ENCODE data around the gene SNRPB.
"Not testable (repeated sequence)": the region's sequence is repeated elsewhere in the genome, so short reads cannot be mapped to it uniquely, and the experiment has no call there.

The SNRPB gene

DNA sequence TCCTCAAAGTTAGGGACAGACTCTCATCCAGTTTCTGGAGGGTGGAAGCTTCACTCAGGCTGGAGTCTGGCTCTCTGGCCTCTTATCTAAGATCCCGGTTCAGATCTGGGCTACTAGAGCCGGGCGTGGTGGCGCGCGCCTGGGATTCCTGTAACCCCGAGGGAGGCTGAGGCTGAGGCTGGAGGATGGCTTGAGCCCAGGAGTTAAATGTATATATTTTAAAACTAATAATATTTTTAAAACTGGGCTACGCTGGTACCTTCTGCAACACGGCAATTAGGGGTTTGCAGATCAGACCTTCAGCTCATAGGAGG lies 38.8 kb upstream of the SNRPB start:
- H3K27ac ChIP-seq = peak overlapping the region; percentile 71 to 89
- DNase-seq (ENCODE audit: low spot score) = no peak

DNA sequence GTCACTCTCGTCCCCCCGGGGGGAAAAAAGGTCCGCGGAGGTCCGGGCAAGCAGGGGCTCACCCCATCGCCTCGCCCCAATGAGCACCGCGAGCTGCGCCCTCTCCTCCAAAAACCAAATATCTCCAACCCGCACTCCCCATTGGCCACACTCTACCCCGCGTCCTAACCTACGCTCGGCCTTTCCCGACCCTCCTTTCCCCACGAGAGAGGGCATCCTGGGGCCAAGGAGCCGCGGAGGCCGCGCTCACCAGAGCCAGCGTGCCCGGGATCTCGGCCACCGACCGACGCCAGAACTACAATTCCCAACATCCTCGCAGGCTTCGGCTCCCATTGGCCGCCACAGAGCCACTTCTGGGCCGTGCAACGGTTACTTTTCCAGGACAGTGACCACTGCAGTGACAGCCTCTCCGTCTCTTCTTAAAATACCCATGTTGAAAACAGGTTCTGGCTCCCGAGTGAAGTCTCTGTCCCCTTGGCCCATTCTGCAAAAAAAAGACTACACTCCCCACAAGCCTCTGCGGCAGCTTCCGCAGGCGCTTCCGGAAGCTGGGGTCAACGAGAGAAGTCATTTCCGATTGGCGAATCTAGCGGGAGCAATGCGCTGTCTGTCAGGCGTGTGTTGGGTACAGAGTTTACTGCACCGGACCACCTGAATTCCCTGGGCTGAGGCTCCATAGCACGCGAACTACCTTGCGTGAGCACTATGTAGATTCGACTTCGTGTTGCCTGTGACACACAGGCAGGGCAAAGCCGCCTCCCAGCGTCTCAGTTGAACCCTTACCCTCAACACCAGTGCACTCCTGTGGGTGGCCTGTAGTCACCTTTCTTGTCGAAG lies 38.3 kb upstream of the SNRPB start, which contains the start of gene ZNF343:
ZNF343 (minus strand) TSS at position 285 of the 837 bp plus-strand sequence. CDS start 15,020 bp downstream, outside the sequence.
- TF ChIP-seq, protein P1, sequence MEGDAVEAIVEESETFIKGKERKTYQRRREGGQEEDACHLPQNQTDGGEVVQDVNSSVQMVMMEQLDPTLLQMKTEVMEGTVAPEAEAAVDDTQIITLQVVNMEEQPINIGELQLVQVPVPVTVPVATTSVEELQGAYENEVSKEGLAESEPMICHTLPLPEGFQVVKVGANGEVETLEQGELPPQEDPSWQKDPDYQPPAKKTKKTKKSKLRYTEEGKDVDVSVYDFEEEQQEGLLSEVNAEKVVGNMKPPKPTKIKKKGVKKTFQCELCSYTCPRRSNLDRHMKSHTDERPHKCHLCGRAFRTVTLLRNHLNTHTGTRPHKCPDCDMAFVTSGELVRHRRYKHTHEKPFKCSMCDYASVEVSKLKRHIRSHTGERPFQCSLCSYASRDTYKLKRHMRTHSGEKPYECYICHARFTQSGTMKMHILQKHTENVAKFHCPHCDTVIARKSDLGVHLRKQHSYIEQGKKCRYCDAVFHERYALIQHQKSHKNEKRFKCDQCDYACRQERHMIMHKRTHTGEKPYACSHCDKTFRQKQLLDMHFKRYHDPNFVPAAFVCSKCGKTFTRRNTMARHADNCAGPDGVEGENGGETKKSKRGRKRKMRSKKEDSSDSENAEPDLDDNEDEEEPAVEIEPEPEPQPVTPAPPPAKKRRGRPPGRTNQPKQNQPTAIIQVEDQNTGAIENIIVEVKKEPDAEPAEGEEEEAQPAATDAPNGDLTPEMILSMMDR (IDR thresholded peaks at IDR 0.05) = no peak
- Histone ChIP-seq H3K27ac (peak within 1 kb of the TSS; percentile 71 to 89), H3K4me3 (peak within 1 kb of the TSS; percentile 96)
- DNase-seq (ENCODE audit: low spot score) = peak; percentile 87

More for the DNA sequence above, 38.8 kb upstream of the SNRPB start:
- TF ChIP-seq, protein P1 (IDR thresholded peaks at IDR 0.05) = no peak
- H3K4me3 ChIP-seq = peak overlapping the region; percentile 96

DNA sequence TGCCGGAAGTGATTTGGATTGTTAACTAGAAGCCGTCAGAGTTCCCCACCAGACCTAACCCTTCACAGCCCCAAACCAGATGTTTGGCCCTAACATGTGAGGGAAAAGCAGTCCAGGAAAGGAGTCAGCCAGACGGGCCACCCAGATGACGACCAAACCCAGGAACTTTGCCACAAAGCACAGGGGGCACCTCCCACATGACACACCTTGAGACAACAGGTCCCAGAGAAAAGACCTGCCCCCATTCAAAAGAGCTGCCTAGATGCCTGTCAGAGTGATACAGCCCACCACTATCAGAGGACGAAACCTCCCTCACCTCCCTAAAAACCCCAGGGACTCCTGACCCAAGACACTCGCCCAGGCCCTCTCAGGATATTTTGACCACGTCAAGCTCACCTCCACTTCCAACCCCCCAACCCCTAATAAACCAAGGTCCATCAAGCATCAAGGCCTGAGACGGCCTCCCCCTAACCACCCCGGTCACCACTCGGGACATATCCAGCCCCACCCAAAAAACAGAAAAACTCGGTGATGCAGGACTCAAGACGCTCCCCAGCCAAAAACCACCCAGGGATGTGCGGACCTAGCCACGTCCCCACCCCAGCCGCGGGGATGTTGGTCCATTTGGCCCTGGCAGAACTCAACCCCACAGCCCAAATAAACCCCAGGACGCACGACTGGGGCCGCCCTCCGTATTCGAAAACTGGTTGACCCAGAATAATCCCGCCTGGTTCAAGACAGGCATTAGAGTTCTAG lies 37.5 kb upstream of the SNRPB start:
- no peak for DNase-seq (ENCODE audit: low spot score)
- Histone ChIP-seq H3K4me3 (peak overlapping the region; percentile 96), H3K27ac (peak overlapping the region; percentile 71 to 89)
- TF ChIP-seq, protein P1 (IDR thresholded peaks at IDR 0.05) = no peak

DNA sequence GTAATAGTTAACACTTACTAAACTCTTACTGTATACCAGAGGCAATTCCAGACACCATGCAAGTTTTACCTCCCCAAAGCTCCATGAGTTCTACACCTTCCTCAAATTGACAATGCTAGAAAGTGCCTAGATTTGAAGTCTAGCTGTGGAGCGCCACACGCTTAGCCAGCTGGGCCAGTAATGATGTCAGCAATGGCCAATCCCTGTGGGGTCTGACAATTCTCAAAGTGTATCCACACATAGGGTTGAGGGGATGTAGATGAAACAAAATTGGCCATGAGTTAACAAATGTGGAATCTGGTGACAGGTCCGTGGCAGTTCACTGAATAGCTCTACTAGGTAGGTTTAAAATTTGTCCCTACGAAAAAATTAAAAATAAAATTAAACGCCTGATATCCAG lies 36.9 kb upstream of the SNRPB start:
- peak overlapping the region; percentile 96 for H3K4me3 ChIP-seq
- no peak for DNase-seq (ENCODE audit: low spot score)
- TF ChIP-seq, protein P1 (IDR thresholded peaks at IDR 0.05) = no peak
- no peak overlapping the region for H3K27ac ChIP-seq

DNA sequence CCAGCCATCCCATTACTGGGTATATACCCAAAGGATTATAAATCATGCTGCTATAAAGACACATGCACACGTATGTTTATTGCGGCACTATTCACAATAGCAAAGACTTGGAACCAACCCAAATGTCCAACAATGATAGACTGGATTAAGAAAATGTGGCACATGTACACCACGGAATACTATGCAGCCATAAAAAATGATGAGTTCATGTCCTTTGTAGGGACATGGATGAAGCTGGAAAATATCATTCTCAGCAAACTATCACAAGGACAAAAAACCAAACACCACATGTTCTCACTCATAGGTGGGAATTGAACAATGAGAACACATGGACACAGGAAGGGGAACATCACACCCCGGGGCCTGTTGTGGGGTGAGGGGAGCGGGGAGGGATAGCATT lies 35.8 kb upstream of the SNRPB start:
- H3K4me3 ChIP-seq; DNase-seq (ENCODE audit: low spot score); H3K27ac ChIP-seq: not testable (repeated sequence)

DNA sequence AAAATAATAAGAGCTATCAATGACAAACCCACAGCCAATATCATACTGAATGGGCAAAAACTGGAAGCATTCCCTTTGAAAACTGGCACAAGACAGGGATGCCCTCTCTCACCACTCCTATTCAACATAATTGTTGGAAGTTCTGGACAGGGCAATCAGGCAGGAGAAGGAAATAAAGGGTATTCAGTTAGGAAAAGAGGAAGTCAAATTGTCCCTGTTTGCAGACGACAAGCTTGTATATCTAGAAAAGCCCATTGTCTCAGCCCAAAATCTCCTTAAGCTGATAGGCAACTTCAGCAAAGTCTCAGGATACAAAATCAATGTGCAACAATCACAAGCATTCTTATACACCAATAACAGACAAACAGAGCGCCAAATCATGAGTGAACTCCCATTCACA lies 34.2 kb upstream of the SNRPB start:
- DNase-seq (ENCODE audit: low spot score); H3K4me3 ChIP-seq; H3K27ac ChIP-seq: not testable (repeated sequence)

DNA sequence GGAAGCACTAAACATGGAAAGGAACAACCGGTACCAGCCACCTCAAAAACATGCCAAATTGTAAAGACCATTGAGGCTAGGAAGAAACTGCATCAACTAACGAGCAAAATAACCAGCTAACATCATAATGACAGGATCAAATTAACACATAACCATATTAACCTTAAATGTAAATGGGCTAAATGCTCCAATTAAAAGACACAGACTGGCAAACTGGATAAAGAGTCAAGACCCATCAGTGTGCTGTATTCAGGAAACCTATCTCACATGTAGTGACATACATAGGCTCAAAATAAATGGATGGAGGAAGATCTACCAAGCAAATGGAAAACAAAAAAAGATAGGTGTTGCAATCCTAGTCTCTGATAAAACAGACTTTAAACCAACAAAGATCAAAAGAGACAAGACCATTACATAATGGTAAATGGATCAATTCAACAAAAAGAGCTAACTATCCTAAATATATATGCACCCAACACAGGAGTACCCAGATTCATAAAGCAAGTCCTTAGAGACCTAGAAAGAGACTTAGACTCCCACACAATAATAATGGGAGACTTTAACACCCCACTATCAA lies 32.3 kb upstream of the SNRPB start:
- H3K27ac ChIP-seq; DNase-seq (ENCODE audit: low spot score); H3K4me3 ChIP-seq: not testable (repeated sequence)

DNA sequence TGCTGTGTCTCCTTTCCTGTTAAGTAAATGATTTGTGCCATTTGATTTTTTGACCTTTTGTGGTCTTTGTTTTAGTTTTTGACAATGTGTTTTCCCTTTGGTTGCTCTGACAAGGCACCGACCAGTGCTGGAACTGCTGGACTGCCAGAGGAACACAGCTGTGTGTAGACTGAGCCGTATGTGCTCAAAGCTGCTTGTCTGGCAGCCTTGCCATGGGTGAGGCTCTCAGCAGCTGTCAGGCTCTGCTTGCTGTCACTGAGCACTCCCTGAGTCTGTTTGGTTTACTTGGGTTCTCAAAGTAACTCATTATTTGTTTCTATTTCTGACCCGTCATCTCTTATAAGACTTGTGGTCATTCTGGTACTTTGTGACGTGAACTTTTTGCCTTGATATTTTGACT lies 15.1 kb upstream of the SNRPB start:
- DNase-seq (ENCODE audit: low spot score) = no peak
- no peak overlapping the region for H3K4me3 ChIP-seq
- TF ChIP-seq, protein P1 (IDR thresholded peaks at IDR 0.05) = no peak
- H3K27ac ChIP-seq = no peak overlapping the region

Data from coronary artery (tissue), 2 donors.